Endodermal cell (in vitro differentiated cells): ENCODE measurements around the gene CMPK1. TPM values are rescaled to one million over a fixed set of nuclear protein-coding genes. Genes with fewer than 3 reads are reported as not detected.
"Not testable (repeated sequence)": the region's sequence is repeated elsewhere in the genome, so short reads cannot be mapped to it uniquely, and the experiment has no call there.

ENCODE experiments used
- DNase-seq: peaks from one replicate; pipeline ENCODE4 v3.0.0-alpha.2; 2017
- H3K27ac ChIP-seq: 2 replicates; pipeline ENCODE4 v1.5.1; 2013; ENCODE audit warnings: mild to moderate bottlenecking, low read depth, low read length, moderate library complexity
- H3K27me3 ChIP-seq: 2 replicates; pipeline ENCODE4 v1.6.1; 2013; ENCODE audit warnings: mild to moderate bottlenecking, low read length, moderate library complexity; ENCODE audit not compliant: insufficient read depth, control insufficient read depth, poor library complexity, severe bottlenecking
- H3K36me3 ChIP-seq: 2 replicates; pipeline ENCODE4 v1.7.0; 2013; ENCODE audit warnings: mild to moderate bottlenecking, low read length, moderate library complexity; ENCODE audit not compliant: control insufficient read depth, insufficient read depth
- H3K4me1 ChIP-seq: one replicate; pipeline ENCODE4 v1.7.0; 2013; ENCODE audit warnings: low read length; ENCODE audit not compliant: control insufficient read depth, insufficient read depth
- H3K4me3 ChIP-seq: 2 replicates; pipeline ENCODE4 v1.5.1; 2013; ENCODE audit warnings: mild to moderate bottlenecking, low read length, moderate library complexity
- H3K9ac ChIP-seq: 2 replicates; pipeline ENCODE4 v1.6.1; 2013; ENCODE audit warnings: mild to moderate bottlenecking, low read length, moderate library complexity; ENCODE audit not compliant: poor library complexity, severe bottlenecking; ENCODE audit errors: extremely low read depth
- H3K9me3 ChIP-seq: 2 replicates; pipeline ENCODE4 v1.6.1; 2013; ENCODE audit warnings: mild to moderate bottlenecking, low read length, moderate library complexity; ENCODE audit not compliant: control insufficient read depth
- H3K27ac Mint-ChIP-seq: 2 replicates; pipeline ENCODE4 v1.8.0; 2020; ENCODE audit warnings: mixed read lengths
- H3K27me3 Mint-ChIP-seq: 2 replicates; pipeline ENCODE4 v1.8.0; 2021; ENCODE audit warnings: mild to moderate bottlenecking, mixed read lengths; ENCODE audit not compliant: insufficient read depth
- H3K36me3 Mint-ChIP-seq: 2 replicates; pipeline ENCODE4 v1.8.0; 2020; ENCODE audit warnings: low read depth, mixed read lengths
- H3K4me1 Mint-ChIP-seq: 2 replicates; pipeline ENCODE4 v1.8.0; 2020; ENCODE audit warnings: mixed read lengths
- H3K4me3 Mint-ChIP-seq: 2 replicates; pipeline ENCODE4 v1.8.0; 2020; ENCODE audit warnings: mild to moderate bottlenecking, moderate library complexity, mixed read lengths
- H3K9me3 Mint-ChIP-seq: 2 replicates; pipeline ENCODE4 v1.8.0; 2020; ENCODE audit warnings: mild to moderate bottlenecking, mixed read lengths
- WGBS, 2 experiments: methylation state at CpG; one replicate each; pipeline versions ENCODE4 v1.1.5 to v1.1.7; 2013; ENCODE audit warnings: missing lambda C conversion rate in 2 of 2, mixed read lengths in 1 of 2; ENCODE audit not compliant: insufficient coverage in 1 of 2, insufficient read length in 1 of 2; 5-methylcytosine and 5-hydroxymethylcytosine counted together
- total RNA-seq, 2 donors: library from RNA; stranded (reverse); fragmentation: NEBNext Ultra II Directional in 1 of 2; extraction: Animal tissue kit (Norgen Biotek cat#: 25700) in 1 of 2; gene quantifications; 2 replicates in 1 of 2; 3 replicates in 1 of 2; pipeline ENCODE4 v1.2.1, GENCODE V29; 2021
- TF ChIP-seq, protein P1 (sequence below): fragments of 200-600 bp; sonication (generic); conservative IDR thresholded peaks from 2 replicates; pipeline ENCODE4 v1.5.0; 2021; ENCODE audit warnings: antibody characterized with exemption, mild to moderate bottlenecking

CMPK1 gene
- total RNA-seq, 2 donors from 2014 or later = 41.6 to 42.0 TPM

DNA sequence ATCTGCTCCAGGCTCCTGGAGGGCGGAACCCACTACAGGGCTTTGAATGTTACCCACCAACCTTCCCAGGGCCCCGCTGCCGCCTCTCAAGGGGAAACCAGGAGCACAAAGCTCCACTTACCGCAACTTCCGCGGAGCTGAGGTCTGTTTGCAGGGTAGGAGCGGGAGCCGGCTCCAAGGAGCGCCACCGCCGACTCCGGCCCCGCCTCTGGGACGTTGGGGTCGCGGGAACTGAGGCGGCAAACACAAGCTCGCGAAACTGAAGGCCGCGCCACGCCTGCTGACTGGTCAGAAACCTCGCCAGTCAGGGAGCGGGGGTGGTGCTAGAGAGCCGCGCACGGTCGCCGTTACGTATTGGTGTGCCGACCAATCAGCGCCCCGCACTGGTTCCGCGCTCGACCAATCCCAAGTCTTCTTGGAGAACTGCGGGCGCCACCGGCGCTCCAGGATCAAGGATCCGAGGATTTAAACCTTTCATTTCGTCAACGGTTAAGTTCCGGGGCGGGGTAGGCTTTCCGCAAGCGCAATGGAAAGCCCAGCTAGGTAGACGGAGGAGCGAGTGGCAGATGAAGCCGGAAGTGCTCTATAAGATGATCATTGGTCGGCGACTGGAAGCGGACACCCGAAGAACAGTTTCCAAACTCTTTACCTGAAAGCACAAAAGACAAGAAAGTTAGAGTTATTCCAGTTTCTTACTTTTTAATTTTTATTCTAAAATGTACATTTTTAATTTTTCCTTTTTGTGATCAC is 19.5 kb upstream of the CMPK1 start, which contains the start of gene STIL:
TSS of gene STIL (minus strand) at position 233 of the 750 bp plus-strand sequence. CDS start 3,828 bp downstream, outside the sequence.
- H3K9me3 Mint-ChIP-seq = no peaks in the 10 kb centered on the region
- H3K4me3 Mint-ChIP-seq = peak within 1 kb of the TSS; percentile 99
- no peaks in the 10 kb centered on the region for H3K27me3 ChIP-seq
- WGBS, 2 experiments = 0% methylated on average over 40 to 54 of the region's 54 CpGs
- peak; percentile 100 for DNase-seq
- peaks cover 33% of the 10 kb centered on the region for H3K36me3 Mint-ChIP-seq
- H3K9ac ChIP-seq = peak within 1 kb of the TSS; percentile 92
- peaks cover 27% of the 10 kb centered on the region for H3K36me3 ChIP-seq
- peak within 1 kb of the TSS; percentile 80 for H3K27ac ChIP-seq
- peaks cover 14% of the 10 kb centered on the region for H3K4me1 Mint-ChIP-seq
- peaks cover 3% of the 10 kb centered on the region for H3K9me3 ChIP-seq
- H3K27ac Mint-ChIP-seq = peak within 1 kb of the TSS; percentile 99
- no peaks in the 10 kb centered on the region for H3K4me1 ChIP-seq
- TF ChIP-seq, protein P1, sequence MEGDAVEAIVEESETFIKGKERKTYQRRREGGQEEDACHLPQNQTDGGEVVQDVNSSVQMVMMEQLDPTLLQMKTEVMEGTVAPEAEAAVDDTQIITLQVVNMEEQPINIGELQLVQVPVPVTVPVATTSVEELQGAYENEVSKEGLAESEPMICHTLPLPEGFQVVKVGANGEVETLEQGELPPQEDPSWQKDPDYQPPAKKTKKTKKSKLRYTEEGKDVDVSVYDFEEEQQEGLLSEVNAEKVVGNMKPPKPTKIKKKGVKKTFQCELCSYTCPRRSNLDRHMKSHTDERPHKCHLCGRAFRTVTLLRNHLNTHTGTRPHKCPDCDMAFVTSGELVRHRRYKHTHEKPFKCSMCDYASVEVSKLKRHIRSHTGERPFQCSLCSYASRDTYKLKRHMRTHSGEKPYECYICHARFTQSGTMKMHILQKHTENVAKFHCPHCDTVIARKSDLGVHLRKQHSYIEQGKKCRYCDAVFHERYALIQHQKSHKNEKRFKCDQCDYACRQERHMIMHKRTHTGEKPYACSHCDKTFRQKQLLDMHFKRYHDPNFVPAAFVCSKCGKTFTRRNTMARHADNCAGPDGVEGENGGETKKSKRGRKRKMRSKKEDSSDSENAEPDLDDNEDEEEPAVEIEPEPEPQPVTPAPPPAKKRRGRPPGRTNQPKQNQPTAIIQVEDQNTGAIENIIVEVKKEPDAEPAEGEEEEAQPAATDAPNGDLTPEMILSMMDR = no peak
- no peaks in the 10 kb centered on the region for H3K27me3 Mint-ChIP-seq
- H3K4me3 ChIP-seq = peak within 1 kb of the TSS; percentile 100

- Mint-ChIP-seq H3K27ac (no peak overlapping the region), H3K36me3 (peaks cover 1% of the 10 kb centered on the region), H3K27me3 (no peaks in the 10 kb centered on the region), H3K9me3 (no peaks in the 10 kb centered on the region), H3K4me3 (no peak overlapping the region), H3K4me1 (peaks cover 4% of the 10 kb centered on the region)
- TF ChIP-seq, protein P1 = no peak
- no peaks in the 10 kb centered on the region for H3K27me3 ChIP-seq
- H3K9me3 ChIP-seq = no peaks in the 10 kb centered on the region
- H3K4me1 ChIP-seq = no peaks in the 10 kb centered on the region
- DNase-seq = no peak
- no peaks in the 10 kb centered on the region for H3K36me3 ChIP-seq
- WGBS, 2 experiments = 80 to 93% methylated on average over 1 of the region's 1 CpG
- H3K27ac ChIP-seq = no peak overlapping the region
- no peak overlapping the region for H3K9ac ChIP-seq
- H3K4me3 ChIP-seq = no peak overlapping the region
These were observed 15.7 kb upstream of the CMPK1 start for GRCh38 chr1:47317841-47318240.

DNA sequence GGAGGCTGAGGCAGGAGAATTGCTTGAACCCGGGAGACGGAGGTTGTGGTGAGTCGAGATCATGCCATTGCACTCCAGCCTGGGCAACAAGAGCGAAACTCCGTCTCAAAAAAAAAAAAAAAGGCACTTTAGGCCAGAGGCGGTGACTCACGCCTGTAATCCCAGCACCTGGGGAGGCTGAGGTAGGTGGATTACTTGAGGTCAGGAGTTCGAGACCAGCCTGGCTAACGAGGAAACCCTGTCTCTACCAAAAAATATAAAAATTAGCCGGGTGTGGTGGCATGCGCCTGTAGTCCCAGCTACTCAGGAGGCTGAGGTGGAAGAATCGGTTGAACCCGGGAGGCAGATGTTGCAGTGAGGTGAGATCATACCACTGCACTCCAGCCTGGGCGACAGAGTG is 13.6 kb upstream of the CMPK1 start:
- H3K36me3 Mint-ChIP-seq, H3K27me3 Mint-ChIP-seq, H3K4me1 ChIP-seq, H3K27ac Mint-ChIP-seq, H3K4me1 Mint-ChIP-seq, H3K9me3 ChIP-seq, DNase-seq, H3K27ac ChIP-seq, H3K27me3 ChIP-seq, H3K4me3 Mint-ChIP-seq, H3K4me3 ChIP-seq, H3K9me3 Mint-ChIP-seq, H3K9ac ChIP-seq, H3K36me3 ChIP-seq: not testable (repeated sequence)
- WGBS, 2 experiments = 94 to 98% methylated on average over 11 to 13 of the region's 14 CpGs
